Mesothelial cell of epicardium (in vitro differentiated cells): ENCODE results near the gene CPLANE2. TPM values are rescaled to one million over a fixed set of nuclear protein-coding genes. Genes with fewer than 3 reads are reported as not detected.
"Not testable (repeated sequence)": the region's sequence is repeated elsewhere in the genome, so short reads cannot be mapped to it uniquely, and the experiment has no call there.

Source experiments
- DNase-seq, 2 experiments: peaks; one replicate each; pipeline ENCODE4 v3.0.0; 2021; ENCODE audit warnings: low spot score in 2 of 2; ENCODE audit not compliant: unreplicated experiment in 2 of 2
- H3K27ac Mint-ChIP-seq: 2 replicates; pipeline ENCODE4 v1.8.0; 2021; ENCODE audit warnings: mixed read lengths
- H3K27me3 Mint-ChIP-seq: 2 replicates; pipeline ENCODE4 v1.8.0; 2021; ENCODE audit warnings: low read depth, mixed read lengths
- H3K36me3 Mint-ChIP-seq: 2 replicates; pipeline ENCODE4 v1.8.0; 2021; ENCODE audit warnings: mixed read lengths
- H3K4me1 Mint-ChIP-seq: 2 replicates; pipeline ENCODE4 v1.8.0; 2021; ENCODE audit warnings: mixed read lengths
- H3K4me3 Mint-ChIP-seq: 2 replicates; pipeline ENCODE4 v1.8.0; 2021; ENCODE audit warnings: mild to moderate bottlenecking, moderate library complexity, mixed read lengths
- H3K9me3 Mint-ChIP-seq: 2 replicates; pipeline ENCODE4 v1.8.0; 2021; ENCODE audit warnings: mixed read lengths
- CTCF ChIP-seq: fragments of 200-600 bp; sonication (generic); IDR thresholded peaks from one replicate; pipeline ENCODE4 v1.5.0; 2021; ENCODE audit warnings: antibody characterized with exemption; ENCODE audit not compliant: unreplicated experiment
- total RNA-seq: library from RNA; stranded (reverse); gene quantifications from 3 replicates; pipeline ENCODE4 v1.2.1, GENCODE V29; 2021

CPLANE2 gene
- total RNA-seq, 1 donor from 2014 or later: 10.7 TPM

- peaks cover 2% of the 10 kb centered on the region for H3K4me1 Mint-ChIP-seq
- no peaks in the 10 kb centered on the region for H3K9me3 Mint-ChIP-seq
- no peak for DNase-seq
- no peak overlapping the region for H3K4me3 Mint-ChIP-seq
- H3K27ac Mint-ChIP-seq: no peak overlapping the region
- peaks cover 9% of the 10 kb centered on the region for H3K36me3 Mint-ChIP-seq
- H3K27me3 Mint-ChIP-seq: no peaks in the 10 kb centered on the region
- TF ChIP-seq CTCF: no peak
These were observed 21.7 kb upstream of the CPLANE2 start for GRCh38 chr1:16258591-16259135.

DNA sequence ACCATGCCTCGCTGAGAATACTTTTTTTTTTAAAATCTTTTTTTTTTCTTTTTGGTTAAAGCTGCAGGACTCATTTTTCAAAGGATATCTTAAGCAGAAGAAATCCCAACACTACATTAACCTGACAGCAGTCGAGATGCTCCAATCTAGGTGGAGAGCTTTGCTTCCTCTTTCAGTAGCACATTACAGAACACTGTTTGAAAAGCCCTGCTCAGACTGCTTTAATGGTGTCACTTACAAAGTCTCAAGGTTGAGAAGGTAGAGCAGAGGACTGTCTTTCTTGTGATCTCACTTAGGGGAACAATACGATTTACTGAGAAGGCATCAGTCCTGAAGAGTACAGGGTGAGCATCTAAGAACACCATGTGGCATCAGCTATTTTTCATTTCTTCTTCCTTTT, 21.0 kb upstream of the CPLANE2 start:
- Mint-ChIP-seq H3K27ac (no peak overlapping the region), H3K9me3 (no peaks in the 10 kb centered on the region), H3K27me3 (no peaks in the 10 kb centered on the region), H3K36me3 (peaks cover 9% of the 10 kb centered on the region), H3K4me1 (peaks cover 2% of the 10 kb centered on the region), H3K4me3 (no peak overlapping the region)
- no peak for TF ChIP-seq CTCF
- DNase-seq: no peak

DNA sequence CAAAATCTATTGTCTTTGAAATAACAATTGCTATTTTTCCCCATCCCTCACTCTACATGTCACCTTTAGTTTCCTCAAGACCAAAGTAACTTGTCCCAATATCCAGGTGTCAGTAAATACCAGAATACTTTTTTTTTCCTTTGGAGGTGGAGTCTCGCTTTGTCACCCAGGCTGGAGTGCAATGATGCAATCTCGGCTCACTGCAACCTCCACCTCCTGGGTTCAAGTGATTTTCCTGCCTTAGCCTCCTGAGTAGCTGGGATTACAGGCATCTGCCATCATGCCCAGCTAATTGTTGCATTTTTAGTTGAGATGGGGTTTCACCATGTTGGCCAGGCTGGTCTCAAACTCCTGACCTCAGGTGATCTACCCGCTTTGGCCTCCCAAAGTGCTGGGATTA, 20.6 kb upstream of the CPLANE2 start:
- not testable (repeated sequence) for H3K9me3 Mint-ChIP-seq, H3K4me1 Mint-ChIP-seq, DNase-seq, H3K27me3 Mint-ChIP-seq, H3K36me3 Mint-ChIP-seq, H3K4me3 Mint-ChIP-seq, H3K27ac Mint-ChIP-seq

DNA sequence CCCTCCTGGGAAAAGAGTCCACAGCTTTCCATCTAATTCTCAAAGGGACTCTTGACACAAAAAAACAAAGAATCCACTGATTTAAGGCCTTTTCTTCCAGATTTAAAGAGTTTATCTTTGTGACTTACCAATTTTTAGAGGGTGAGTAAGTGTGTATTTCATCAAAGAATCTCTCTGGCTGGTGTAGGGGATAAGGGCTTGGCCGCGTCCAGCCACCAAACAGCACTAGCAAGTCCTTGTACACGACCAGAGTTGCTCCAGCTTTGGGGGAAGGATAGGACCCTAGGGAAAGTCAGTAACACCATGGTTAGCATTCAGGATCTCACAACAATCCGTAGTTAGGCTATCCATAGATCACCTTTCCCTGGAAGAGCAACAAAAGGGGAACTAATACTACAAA, 19.5 kb upstream of the CPLANE2 start:
- no peak for TF ChIP-seq CTCF
- no peak overlapping the region for H3K27ac Mint-ChIP-seq
- H3K27me3 Mint-ChIP-seq: no peaks in the 10 kb centered on the region
- no peaks in the 10 kb centered on the region for H3K9me3 Mint-ChIP-seq
- peaks cover 11% of the 10 kb centered on the region for H3K36me3 Mint-ChIP-seq
- no peak for DNase-seq
- peaks cover 2% of the 10 kb centered on the region for H3K4me1 Mint-ChIP-seq
- no peak overlapping the region for H3K4me3 Mint-ChIP-seq

DNA sequence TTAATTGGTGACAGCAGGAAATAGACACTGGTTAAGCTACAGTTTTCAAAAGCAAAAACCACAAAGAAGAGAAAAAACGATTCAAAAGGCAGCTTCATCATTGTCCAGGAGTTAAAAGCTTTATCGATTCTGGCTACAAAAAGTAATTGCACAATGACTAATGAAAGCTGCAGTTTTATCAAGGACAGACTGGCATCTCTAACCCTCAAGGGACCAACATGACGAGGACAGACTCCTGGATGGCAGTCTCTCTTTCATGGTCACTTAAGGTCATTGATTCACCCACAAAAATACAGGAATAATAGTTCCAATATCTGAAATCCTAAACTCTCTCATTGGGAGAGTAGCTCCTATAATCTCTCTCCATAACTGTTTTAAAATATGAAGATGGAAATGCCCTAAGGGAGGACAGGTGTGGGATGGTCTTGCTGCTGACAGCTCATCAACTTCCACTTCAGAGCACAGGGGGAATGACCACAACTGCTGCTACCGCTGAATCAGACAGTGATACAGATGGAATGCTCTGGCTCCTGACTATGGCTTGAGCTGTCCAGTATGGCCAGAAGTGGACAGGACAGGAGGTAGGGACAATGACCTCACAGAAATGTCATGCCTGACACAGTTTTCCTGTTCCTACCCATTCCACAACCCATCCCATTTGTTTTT, 17.4 kb upstream of the CPLANE2 start:
- DNase-seq: no peak
- Mint-ChIP-seq H3K27me3 (no peaks in the 10 kb centered on the region), H3K9me3 (no peaks in the 10 kb centered on the region), H3K4me3 (no peak overlapping the region), H3K36me3 (peaks cover 7% of the 10 kb centered on the region), H3K4me1 (peaks cover 9% of the 10 kb centered on the region), H3K27ac (no peak overlapping the region)
- no peak for TF ChIP-seq CTCF

GRCh38 chr1:16253332-16253922, 16.4 kb upstream of the CPLANE2 start:
- no peak overlapping the region for H3K27ac Mint-ChIP-seq
- peaks cover 18% of the 10 kb centered on the region for H3K4me1 Mint-ChIP-seq
- no peak for TF ChIP-seq CTCF

More at GRCh38 chr1:16253332-16253922, 16.4 kb upstream of the CPLANE2 start:
- no peak for DNase-seq
- Mint-ChIP-seq H3K4me3 (no peak overlapping the region), H3K36me3 (peaks cover 7% of the 10 kb centered on the region), H3K9me3 (no peaks in the 10 kb centered on the region), H3K27me3 (no peaks in the 10 kb centered on the region)
